ENCODE measurements around the gene RND3. TPM values are rescaled to one million over a fixed set of nuclear protein-coding genes. Genes with fewer than 3 reads are reported as not detected.

RND3 gene
- total RNA-seq, 1 donor from 2014 or later: 161 TPM

- H3K9me3 Mint-ChIP-seq: peaks cover 7% of the 10 kb centered on the region
- no peak overlapping the region for H3K27ac Mint-ChIP-seq
- H3K4me3 Mint-ChIP-seq: no peak overlapping the region
- no peaks in the 10 kb centered on the region for H3K27me3 Mint-ChIP-seq
- H3K36me3 Mint-ChIP-seq: no peaks in the 10 kb centered on the region
- TF ChIP-seq CTCF (conservative IDR thresholded peaks at IDR 0.05): no peak
- no peaks in the 10 kb centered on the region for H3K4me1 Mint-ChIP-seq (ENCODE audit: unreplicated experiment)
- DNase-seq (ENCODE audit: extremely low spot score, unreplicated experiment): no peak
Observed at GRCh38 chr2:150507071-150507470, 19.6 kb upstream of the RND3 start.

- Mint-ChIP-seq H3K9me3 (peaks cover 7% of the 10 kb centered on the region), H3K4me3 (no peak overlapping the region), H3K4me1 (ENCODE audit: unreplicated experiment) (no peaks in the 10 kb centered on the region), H3K27me3 (no peaks in the 10 kb centered on the region), H3K27ac (no peak overlapping the region), H3K36me3 (no peaks in the 10 kb centered on the region)
- DNase-seq (ENCODE audit: extremely low spot score, unreplicated experiment): no peak
- no peak for TF ChIP-seq CTCF (conservative IDR thresholded peaks at IDR 0.05)
Observed at GRCh38 chr2:150505178-150505577, 17.7 kb upstream of the RND3 start.

GRCh38 chr2:150495993-150496627 is 8.6 kb upstream of the RND3 start:
- Mint-ChIP-seq H3K27ac (no peak overlapping the region), H3K9me3 (no peaks in the 10 kb centered on the region), H3K27me3 (no peaks in the 10 kb centered on the region), H3K4me3 (no peak overlapping the region), H3K4me1 (ENCODE audit: unreplicated experiment) (no peaks in the 10 kb centered on the region), H3K36me3 (no peaks in the 10 kb centered on the region)
- DNase-seq (ENCODE audit: extremely low spot score, unreplicated experiment): no peak
- no peak for TF ChIP-seq CTCF (conservative IDR thresholded peaks at IDR 0.05)

- Mint-ChIP-seq H3K27ac (no peak overlapping the region), H3K27me3 (no peaks in the 10 kb centered on the region), H3K4me3 (no peak overlapping the region), H3K4me1 (ENCODE audit: unreplicated experiment) (no peaks in the 10 kb centered on the region), H3K9me3 (no peaks in the 10 kb centered on the region), H3K36me3 (no peaks in the 10 kb centered on the region)
- TF ChIP-seq CTCF (conservative IDR thresholded peaks at IDR 0.05): no peak
- no peak for DNase-seq (ENCODE audit: extremely low spot score, unreplicated experiment)
Observed at GRCh38 chr2:150495001-150495400, 7.5 kb upstream of the RND3 start.

- Mint-ChIP-seq H3K27me3 (no peaks in the 10 kb centered on the region), H3K27ac (no peak overlapping the region), H3K4me3 (no peak overlapping the region), H3K4me1 (ENCODE audit: unreplicated experiment) (no peaks in the 10 kb centered on the region), H3K36me3 (no peaks in the 10 kb centered on the region), H3K9me3 (no peaks in the 10 kb centered on the region)
- TF ChIP-seq CTCF (conservative IDR thresholded peaks at IDR 0.05): no peak
- DNase-seq (ENCODE audit: extremely low spot score, unreplicated experiment): no peak
Observed at GRCh38 chr2:150494234-150494945, 6.9 kb upstream of the RND3 start.

Measured in type B pancreatic cell (in vitro differentiated cells).